A549 (cell line): ENCODE results near the gene CPTP. TPM values are rescaled to one million over a fixed set of nuclear protein-coding genes. Genes with fewer than 3 reads are reported as not detected.

Experiments used
- ATAC-seq, 2 experiments: fragments of 200-7000 bp in 1 of 2; fragments of >200 bp in 1 of 2; cut with Nextera tagmentation in 1 of 2; cut with Tn5 transposase in 1 of 2; 3 replicates each; pipeline versions ENCODE4 v1.8.0 to v1.9.1; 2018 to 2020; ENCODE audit warnings: mild to moderate bottlenecking in 1 of 2, moderate library complexity in 1 of 2
- CTCF ChIA-PET: fragments of 300-600 bp; sonication (Branson Sonifier 250); formaldehyde crosslinking; extraction: SDS; loops from one replicate; lab custom pipeline; 2021; ENCODE audit warnings: antibody characterized with exemption, inconsistent platforms; lab: Yijun Ruan, JAX
- POLR2A ChIA-PET: fragments of 350-600 bp; formaldehyde crosslinking; extraction: SDS; loops from one replicate; lab custom pipeline; 2021; ENCODE audit warnings: antibody characterized with exemption, inconsistent platforms; lab: Yijun Ruan, JAX
- DNase-seq, 2 experiments: peaks; one replicate each; pipeline versions ENCODE4 v3.0.0 to v3.0.0-alpha.2; 2011 to 2016; ENCODE audit warnings: low read depth in 1 of 2, low spot score in 1 of 2
- FAIRE-seq: peaks from 2 replicates; lab custom pipeline; 2011; peaks lifted over from hg19 to GRCh38; lab: Jason Lieb, UNC
- H3K27ac ChIP-seq, 2 experiments: fragments of >200 bp; sonication (Bioruptor Twin); formaldehyde crosslinking; 3 replicates each; pipeline ENCODE4 v1.5.1; 2016 to 2017
- H3K4me1 ChIP-seq: fragments of >200 bp; sonication (Bioruptor Twin); formaldehyde crosslinking; 3 replicates; pipeline ENCODE4 v1.6.1; 2016
- H3K4me2 ChIP-seq: fragments of >200 bp; sonication (Bioruptor Twin); formaldehyde crosslinking; 3 replicates; pipeline ENCODE4 v1.6.1; 2016
- H3K4me3 ChIP-seq: fragments of >200 bp; sonication (Bioruptor Twin); formaldehyde crosslinking; 3 replicates; pipeline ENCODE4 v1.5.1; 2016
- H3K9me3 ChIP-seq: fragments of >200 bp; sonication (Bioruptor Twin); formaldehyde crosslinking; 3 replicates; pipeline ENCODE4 v1.6.1; 2016
- ATOH8 ChIP-seq: fragments of 250-450 bp; sonication (Bioruptor Pico); IDR thresholded peaks from 2 replicates; pipeline ENCODE4 v1.5.0; 2020; ENCODE audit warnings: low read depth, mild to moderate bottlenecking, moderate library complexity
- CEBPB ChIP-seq, 2 experiments: fragments of >200 bp in 1 of 2; sonication (Bioruptor Twin) in 1 of 2; formaldehyde crosslinking in 1 of 2; IDR thresholded peaks; 2 replicates each; pipeline ENCODE4 v1.6.1; 2012 to 2016
- E2F6 ChIP-seq: IDR thresholded peaks from 2 replicates; pipeline ENCODE4 v1.6.1; 2012; ENCODE audit warnings: low read depth, borderline replicate concordance
- FOSL2 ChIP-seq, 2 experiments: fragments of 450-650 bp in 1 of 2; fragments of >200 bp in 1 of 2; sonication (Bioruptor Twin) in 1 of 2; formaldehyde crosslinking; IDR thresholded peaks; 2 replicates each; pipeline versions ENCODE4 v1.5.0 to v1.6.1; 2016 to 2020; ENCODE audit warnings: mild to moderate bottlenecking in 1 of 2, moderate library complexity in 1 of 2
- HOXB5 ChIP-seq: fragments of 250-450 bp; sonication (Bioruptor Pico); IDR thresholded peaks from 2 replicates; pipeline ENCODE4 v1.5.0; 2020; ENCODE audit warnings: mild to moderate bottlenecking, moderate library complexity
- KDM5A ChIP-seq: fragments of 200-600 bp; sonication (generic); IDR thresholded peaks from 2 replicates; pipeline ENCODE4 v1.6.1; 2016; ENCODE audit warnings: antibody characterized with exemption, mild to moderate bottlenecking
- MAFK ChIP-seq: fragments of 450-650 bp; IDR thresholded peaks from 2 replicates; pipeline ENCODE4 v1.6.1; 2014; ENCODE audit not compliant: partially characterized antibody
- MYC ChIP-seq: IDR thresholded peaks from 2 replicates; pipeline ENCODE4 v1.6.1; 2012; ENCODE audit warnings: mild to moderate bottlenecking, inconsistent platforms, low read length, improper control_type of control experiment, borderline replicate concordance
- NFE2L2 ChIP-seq: fragments of 150-350 bp; conservative IDR thresholded peaks from 2 replicates; pipeline ENCODE4 v1.6.1; 2014; ENCODE audit warnings: low read length
- RAD21 ChIP-seq, 2 experiments: fragments of >200 bp in 1 of 2; sonication (Bioruptor Twin) in 1 of 2; formaldehyde crosslinking in 1 of 2; IDR thresholded peaks in 1 of 2; conservative IDR thresholded peaks in 1 of 2; 2 replicates in 1 of 2; 3 replicates in 1 of 2; pipeline ENCODE4 v1.6.1; 2012 to 2018; ENCODE audit warnings: inconsistent platforms in 1 of 2
- RARB ChIP-seq: fragments of 250-450 bp; sonication (Bioruptor Pico); IDR thresholded peaks from 2 replicates; pipeline ENCODE4 v1.8.0; 2021; ENCODE audit warnings: mild to moderate bottlenecking, moderate library complexity
- RCOR1 ChIP-seq: fragments of 150-350 bp; IDR thresholded peaks from 2 replicates; pipeline ENCODE4 v1.6.1; 2014; ENCODE audit warnings: antibody characterized with exemption, low read length, low read depth
- SMC3 ChIP-seq: fragments of >200 bp; sonication (Bioruptor Twin); formaldehyde crosslinking; IDR thresholded peaks from 3 replicates; pipeline ENCODE4 v1.6.1; 2018; ENCODE audit warnings: inconsistent platforms
- TFCP2L1 ChIP-seq: fragments of 250-450 bp; sonication (Bioruptor Pico); IDR thresholded peaks from 2 replicates; pipeline ENCODE4 v1.5.0; 2021; ENCODE audit warnings: mild to moderate bottlenecking
- ZNF302 ChIP-seq: fragments of 250-450 bp; sonication (Bioruptor Pico); IDR thresholded peaks from 2 replicates; pipeline ENCODE4 v1.9.0; 2021; ENCODE audit warnings: inconsistent platforms, mild to moderate bottlenecking, moderate library complexity
- WGBS: methylation state at CpG from one replicate; pipeline ENCODE4 v1.1.6; 2017; ENCODE audit errors: missing lambda C conversion rate; 5-methylcytosine and 5-hydroxymethylcytosine counted together
- polyA plus RNA-seq, 4 experiments: library from polyadenylated mRNA; depleted of rRNA in 3 of 4; stranded (reverse); fragments of >200 nt; fragmentation: RNase III in 1 of 4; extraction: RNeasy Plus Mini Kit Qiagen cat#74134 plus additional on column Dnase treatment in 1 of 4; gene quantifications; 2 replicates in 3 of 4; 3 replicates in 1 of 4; pipeline ENCODE4 v1.2.3, GENCODE V29; 2011 to 2017

CPTP gene
- polyA plus RNA-seq, 2 of the 4 experiments (the other 2 are of a cell fraction) = 4.3 to 11.9 TPM

- TF ChIP-seq FOSL2 (IDR thresholded peaks at IDR 0.05) = no peak
- no peak for TF ChIP-seq FOSL2 (CRISPR knock-in tag; IDR thresholded peaks at IDR 0.05)
- no peak for TF ChIP-seq RAD21 (conservative IDR thresholded peaks at IDR 0.05 in 1 of 2, IDR thresholded peaks at IDR 0.05 in 1 of 2)
- TF ChIP-seq RCOR1 = no peak
Measured at GRCh38 chr1:1355416-1355815, 30.8 kb downstream of the CPTP start (continued).

GRCh38 chr1:1356166-1356795 lies 31.7 kb downstream of the CPTP start:
- WGBS = 80% methylated on average over 1 of the region's 8 CpGs
- POLR2A ChIA-PET = no interaction called here
- CTCF ChIA-PET = no interaction called here
- Histone ChIP-seq H3K4me1 (peaks cover 43% of the 10 kb centered on the region), H3K4me3 (no peak overlapping the region), H3K9me3 (no peaks in the 10 kb centered on the region), H3K27ac (peak overlapping the region in 1 of 2 experiments; percentile 86; a peak in 3 of 6 replicates), H3K4me2 (no peak overlapping the region)
- TF ChIP-seq MYC (no peak), TFCP2L1 (CRISPR knock-in tag) (no peak), SMC3 (no peak), KDM5A (no peak), HOXB5 (CRISPR knock-in tag) (no peak)
- no peak for ATAC-seq
- DNase-seq = no peak
- FAIRE-seq = no peak

GRCh38 chr1:1356796-1357401 lies 32.3 kb downstream of the CPTP start:
- Histone ChIP-seq H3K4me1 (peaks cover 39% of the 10 kb centered on the region), H3K27ac (no peak overlapping the region), H3K4me2 (no peak overlapping the region), H3K4me3 (no peak overlapping the region)
- FAIRE-seq = no peak
- ATAC-seq = peak in 1 of 2 experiments; percentile 3; a peak in 1 of 6 replicates
- no peak for DNase-seq
- POLR2A ChIA-PET = no interaction called here
- no peak for TF ChIP-seq ATOH8 (CRISPR knock-in tag)
- TF ChIP-seq, all 56 proteins: peak for 0
- no peaks in the 10 kb centered on the region for H3K9me3 ChIP-seq
- CTCF ChIA-PET = interaction anchor here (1.2 kb wide), 1 partner anchor 15 kb away, joined by 6 read pairs; no protein-coding TSS in a partner anchor
- WGBS = 91% methylated on average over 9 of the region's 26 CpGs

GRCh38 chr1:1357871-1358432 lies 33.4 kb downstream of the CPTP start:
- DNase-seq (no peak), ATAC-seq (no peak), FAIRE-seq (no peak)
- POLR2A ChIA-PET = no interaction called here
- TF ChIP-seq TFCP2L1 (CRISPR knock-in tag) (no peak), E2F6 (no peak), RAD21 (conservative IDR thresholded peaks at IDR 0.05 in 1 of 2, IDR thresholded peaks at IDR 0.05 in 1 of 2) (no peak), ZNF302 (CRISPR knock-in tag) (no peak), MAFK (peak; percentile 72), NFE2L2 (no peak), RARB (CRISPR knock-in tag) (no peak), CEBPB (IDR thresholded peaks at IDR 0.05) (no peak)
- WGBS = 75% methylated on average over 17 of the region's 18 CpGs
- Histone ChIP-seq H3K9me3 (no peaks in the 10 kb centered on the region), H3K4me1 (peaks cover 38% of the 10 kb centered on the region), H3K4me3 (no peak overlapping the region), H3K4me2 (no peak overlapping the region), H3K27ac (peak overlapping the region in 1 of 2 experiments; percentile 30; a peak in 1 of 6 replicates)
- CTCF ChIA-PET = interaction anchor here (1.2 kb wide), 1 partner anchor 14 kb away, joined by 6 read pairs; no protein-coding TSS in a partner anchor
